Esophagus squamous epithelium (tissue), 5 donors: ENCODE data around the gene INSL3. TPM values are rescaled to one million over a fixed set of nuclear protein-coding genes. Genes with fewer than 3 reads are reported as not detected.

Source experiments
- DNase-seq: peaks from one replicate; lab custom pipeline; 2025; lab: John Stamatoyannopoulos, UW
- H3K27ac ChIP-seq, 4 donors: fragments of 200-600 bp; sonication (generic); one replicate each; pipeline ENCODE4 v1.5.1; 2016 to 2019; ENCODE audit warnings: mild to moderate bottlenecking in 1 of 4
- H3K27me3 ChIP-seq, 4 donors: fragments of 200-600 bp; sonication (generic); 1 replicate in 3 of 4; 2 replicates in 1 of 4; pipeline versions ENCODE4 v1.5.1 to v1.6.0; 2017 to 2021; ENCODE audit warnings: antibody characterized with exemption in 1 of 4
- H3K36me3 ChIP-seq, 3 donors: fragments of 200-600 bp; sonication (generic); one replicate each; pipeline ENCODE4 v1.5.1; 2016 to 2019
- H3K4me1 ChIP-seq, 3 donors: fragments of 200-600 bp; sonication (generic); one replicate each; pipeline ENCODE4 v1.5.1; 2017 to 2019
- H3K4me3 ChIP-seq, 4 donors: fragments of 200-600 bp; sonication (generic); 1 replicate in 3 of 4; 2 replicates in 1 of 4; pipeline ENCODE4 v1.5.1; 2016 to 2019; ENCODE audit warnings: mild to moderate bottlenecking in 2 of 4, moderate library complexity in 1 of 4
- H3K9me3 ChIP-seq, 3 donors: fragments of 200-600 bp; sonication (generic); one replicate each; pipeline ENCODE4 v1.5.1; 2016 to 2019
- CTCF ChIP-seq, 6 experiments: fragments of 450-650 bp in 4 of 6; fragments of 200-600 bp in 2 of 6; sonication (generic) in 2 of 6; IDR thresholded peaks; one replicate each; pipeline ENCODE4 v1.5.1; 2016 to 2019; ENCODE audit warnings: antibody characterized with exemption in 6 of 6, mild to moderate bottlenecking in 4 of 6, moderate library complexity in 4 of 6
- POLR2A ChIP-seq, 4 donors: fragments of 450-650 bp; IDR thresholded peaks; one replicate each; pipeline ENCODE4 v1.6.1; 2017; ENCODE audit warnings: antibody characterized with exemption in 4 of 4, mild to moderate bottlenecking in 4 of 4, moderate library complexity in 3 of 4
- WGBS, 2 donors: methylation state at CpG; one replicate each; pipeline ENCODE4 v1.1.5; 2018; 5-methylcytosine and 5-hydroxymethylcytosine counted together
- intact Hi-C: fragments of 100-400 bp; cut with DNase I; formaldehyde crosslinking; loops from one replicate; pipeline ENCODE4 v1.15.0; 2022
- total RNA-seq, 4 donors: library from RNA; depleted of rRNA; stranded (reverse); fragments of >200 nt; gene quantifications; one replicate each; pipeline ENCODE4 v1.1.0, GENCODE V29; 2016
- donor health status: DM: yes; HTN: yes; CAD: no.

Gene INSL3
- total RNA-seq, 4 donors from 2014 or later: not detected

- intact Hi-C loops: loop anchor here (5.0 kb wide), 2 partner anchors 67 to 132 kb away; partner anchors contain the start of gene CCDC124
- 20 to 60% methylated on average over 4 to 13 of the region's 13 CpGs for WGBS, 2 donors
- H3K27ac ChIP-seq: peak overlapping the region; percentile 35 to 65 (median 57)
- H3K27me3 ChIP-seq: peaks cover 0 to 18% (median 5%) of the 10 kb centered on the region in 4 donors
- H3K36me3 ChIP-seq: peaks cover 25 to 52% (median 33%) of the 10 kb centered on the region in 3 donors
- DNase-seq: no peak
- no peak overlapping the region for H3K4me3 ChIP-seq
- TF ChIP-seq POLR2A (IDR thresholded peaks at IDR 0.05): peak in 1 of 4 donors; percentile 9
- no peak for TF ChIP-seq CTCF (IDR thresholded peaks at IDR 0.05)
- peaks cover 26 to 56% (median 45%) of the 10 kb centered on the region in 3 donors for H3K4me1 ChIP-seq
- no peaks in the 10 kb centered on the region for H3K9me3 ChIP-seq
Observed at GRCh38 chr19:17865364-17866311, 44.3 kb upstream of the INSL3 start.

GRCh38 chr19:17863520-17864182, 42.3 kb upstream of the INSL3 start:
- Histone ChIP-seq H3K27ac (peak overlapping the region; percentile 44 to 61 (median 58)), H3K9me3 (no peaks in the 10 kb centered on the region), H3K27me3 (no peaks in the 10 kb centered on the region), H3K4me3 (no peak overlapping the region), H3K36me3 (peaks cover 25 to 52% (median 33%) of the 10 kb centered on the region in 3 donors), H3K4me1 (peaks cover 26 to 60% (median 50%) of the 10 kb centered on the region in 3 donors)
- no peak for DNase-seq
- 57 to 63% methylated on average over 4 to 5 of the region's 8 CpGs for WGBS, 2 donors
- intact Hi-C loops: no loop called here
- TF ChIP-seq CTCF (IDR thresholded peaks at IDR 0.05): no peak
- TF ChIP-seq POLR2A (IDR thresholded peaks at IDR 0.05): no peak

GRCh38 chr19:17862711-17863519, 41.6 kb upstream of the INSL3 start:
- no peak for DNase-seq
- no peaks in the 10 kb centered on the region for H3K27me3 ChIP-seq
- TF ChIP-seq CTCF (IDR thresholded peaks at IDR 0.05) (no peak), POLR2A (IDR thresholded peaks at IDR 0.05) (no peak)
- H3K9me3 ChIP-seq: no peaks in the 10 kb centered on the region
- peaks cover 26 to 60% (median 50%) of the 10 kb centered on the region in 3 donors for H3K4me1 ChIP-seq
- intact Hi-C loops: no loop called here
- 46 to 65% methylated on average over 10 to 13 of the region's 31 CpGs for WGBS, 2 donors
- peak overlapping the region; percentile 44 to 61 (median 58) for H3K27ac ChIP-seq
- H3K4me3 ChIP-seq: no peak overlapping the region
- peaks cover 25 to 52% (median 33%) of the 10 kb centered on the region in 3 donors for H3K36me3 ChIP-seq

GRCh38 chr19:17861542-17862402, 40.5 kb upstream of the INSL3 start:
- peak overlapping the region in 3 of 4 donors; percentile 3 to 95 (median 88) for H3K27ac ChIP-seq

More at GRCh38 chr19:17861542-17862402, 40.5 kb upstream of the INSL3 start:
- intact Hi-C loops: no loop called here
- H3K36me3 ChIP-seq: peaks cover 25 to 52% (median 33%) of the 10 kb centered on the region in 3 donors
- H3K4me1 ChIP-seq: peaks cover 26 to 60% (median 50%) of the 10 kb centered on the region in 3 donors
- DNase-seq: no peak
- no peaks in the 10 kb centered on the region for H3K27me3 ChIP-seq
- WGBS, 2 donors: 23 to 44% methylated on average over 5 to 18 of the region's 23 CpGs
- no peaks in the 10 kb centered on the region for H3K9me3 ChIP-seq
- peak overlapping the region; percentile 83 to 94 (median 89) for H3K4me3 ChIP-seq
- no peak for TF ChIP-seq POLR2A (IDR thresholded peaks at IDR 0.05)
- no peak for TF ChIP-seq CTCF (IDR thresholded peaks at IDR 0.05)
